ENCODE results near the gene IL24.

IL24 gene

DNA sequence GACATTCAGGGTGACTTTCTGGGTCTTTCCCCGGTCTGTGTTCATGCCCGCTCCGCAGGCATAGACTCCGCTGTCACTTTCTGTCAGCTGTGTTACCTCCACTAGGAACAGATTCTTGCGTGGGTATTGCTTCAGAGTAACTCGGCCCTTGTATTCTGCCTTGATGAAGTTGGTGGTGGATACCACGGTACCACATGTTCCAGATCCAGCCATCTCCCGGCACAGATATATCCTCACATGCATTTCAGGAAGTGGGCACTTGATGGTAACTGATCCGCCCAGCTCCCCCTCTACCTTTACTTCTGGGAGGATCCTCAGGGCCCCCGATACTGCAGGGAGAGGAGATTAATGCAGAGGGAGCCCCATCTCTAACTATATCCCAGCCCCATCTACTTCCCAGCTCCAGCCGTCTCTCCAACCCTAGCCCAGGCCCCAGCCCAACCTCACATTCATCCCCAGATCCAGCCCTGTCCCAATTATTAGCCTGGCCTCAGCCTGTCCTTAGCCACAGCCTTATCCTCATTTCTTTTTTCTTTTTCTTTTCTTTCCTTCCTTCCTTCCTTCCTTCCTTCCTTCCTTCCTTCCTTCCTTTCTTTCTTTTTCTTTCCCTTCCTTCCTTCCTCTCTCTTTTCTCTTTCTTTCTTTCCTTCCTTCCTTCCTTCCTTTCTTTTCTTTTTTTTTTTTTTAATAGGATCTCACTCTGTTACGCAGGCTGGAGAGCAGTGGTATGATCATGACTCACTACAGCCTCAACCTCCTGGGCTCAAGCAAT is 16.7 kb downstream of the IL24 start:
- H3K27ac ChIP-seq: no peak overlapping the region
- TF ChIP-seq, protein P1, sequence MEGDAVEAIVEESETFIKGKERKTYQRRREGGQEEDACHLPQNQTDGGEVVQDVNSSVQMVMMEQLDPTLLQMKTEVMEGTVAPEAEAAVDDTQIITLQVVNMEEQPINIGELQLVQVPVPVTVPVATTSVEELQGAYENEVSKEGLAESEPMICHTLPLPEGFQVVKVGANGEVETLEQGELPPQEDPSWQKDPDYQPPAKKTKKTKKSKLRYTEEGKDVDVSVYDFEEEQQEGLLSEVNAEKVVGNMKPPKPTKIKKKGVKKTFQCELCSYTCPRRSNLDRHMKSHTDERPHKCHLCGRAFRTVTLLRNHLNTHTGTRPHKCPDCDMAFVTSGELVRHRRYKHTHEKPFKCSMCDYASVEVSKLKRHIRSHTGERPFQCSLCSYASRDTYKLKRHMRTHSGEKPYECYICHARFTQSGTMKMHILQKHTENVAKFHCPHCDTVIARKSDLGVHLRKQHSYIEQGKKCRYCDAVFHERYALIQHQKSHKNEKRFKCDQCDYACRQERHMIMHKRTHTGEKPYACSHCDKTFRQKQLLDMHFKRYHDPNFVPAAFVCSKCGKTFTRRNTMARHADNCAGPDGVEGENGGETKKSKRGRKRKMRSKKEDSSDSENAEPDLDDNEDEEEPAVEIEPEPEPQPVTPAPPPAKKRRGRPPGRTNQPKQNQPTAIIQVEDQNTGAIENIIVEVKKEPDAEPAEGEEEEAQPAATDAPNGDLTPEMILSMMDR (conservative IDR thresholded peaks at IDR 0.05): no peak
- no peak for TF ChIP-seq ZFX (IDR thresholded peaks at IDR 0.05)

GRCh38 chr1:206915030-206915735 is 17.9 kb downstream of the IL24 start:
- TF ChIP-seq ZFX (IDR thresholded peaks at IDR 0.05): no peak
- TF ChIP-seq, protein P1 (conservative IDR thresholded peaks at IDR 0.05): no peak
- no peak overlapping the region for H3K27ac ChIP-seq

DNA sequence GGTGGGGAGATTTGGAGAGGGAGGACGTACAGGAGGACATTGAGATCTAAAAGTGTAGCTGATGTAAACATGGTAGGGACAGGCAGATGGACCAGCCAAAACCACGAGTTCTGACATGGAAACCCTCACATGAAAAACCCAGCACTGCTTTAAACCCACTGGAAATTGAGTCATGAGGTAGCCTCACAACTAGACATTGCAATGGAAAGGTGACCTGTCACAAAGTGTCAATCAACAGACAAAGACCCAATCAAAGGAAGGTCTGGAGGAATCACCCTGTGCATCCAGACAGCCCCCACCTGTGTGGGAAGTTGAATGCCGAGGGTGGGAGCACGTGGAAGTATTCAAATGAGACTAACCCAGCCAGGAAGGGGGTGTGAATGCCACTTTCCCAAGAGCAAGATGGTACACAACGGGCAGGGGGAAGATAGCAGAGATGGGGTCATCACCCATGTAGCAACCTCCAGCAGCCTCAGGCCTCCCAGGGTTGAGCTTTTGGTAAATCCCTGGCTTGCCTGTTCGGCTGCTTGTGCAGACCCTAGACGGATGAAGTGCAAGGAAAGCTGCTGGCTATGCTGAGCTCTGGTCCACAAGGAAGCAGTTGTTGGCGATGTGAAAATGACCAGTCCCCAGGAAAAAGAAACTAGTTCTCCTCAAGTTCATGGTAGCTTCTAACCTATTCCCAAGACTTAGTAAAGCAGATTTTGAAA is 18.9 kb downstream of the IL24 start:
- TF ChIP-seq ZFX (IDR thresholded peaks at IDR 0.05): no peak
- TF ChIP-seq, protein P1 (conservative IDR thresholded peaks at IDR 0.05): no peak
- no peak overlapping the region for H3K27ac ChIP-seq

DNA sequence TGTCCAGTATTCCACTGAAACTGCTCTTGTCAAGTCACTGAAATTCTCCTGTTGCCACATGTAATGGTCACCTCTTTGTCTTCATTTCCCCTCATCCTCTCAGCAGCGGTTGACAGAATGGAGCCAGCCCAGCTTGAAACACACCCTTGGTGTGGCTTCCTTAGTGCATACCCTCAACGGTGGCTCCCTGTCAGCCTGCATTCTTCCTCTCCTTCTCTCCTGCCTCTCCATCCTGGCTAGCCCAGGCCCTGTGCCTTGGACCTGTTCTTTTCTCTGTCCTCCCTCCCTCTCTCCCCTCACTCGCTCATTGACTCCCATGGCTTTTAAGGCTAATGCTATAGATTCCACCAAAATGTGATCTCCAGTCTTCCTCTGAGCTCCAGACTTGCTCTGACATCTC is 20.8 kb downstream of the IL24 start:
- no peak overlapping the region for H3K27ac ChIP-seq
- no peak for TF ChIP-seq ZFX (IDR thresholded peaks at IDR 0.05)
- TF ChIP-seq, protein P1 (conservative IDR thresholded peaks at IDR 0.05): no peak

GRCh38 chr1:206921772-206922265 is 24.6 kb downstream of the IL24 start, which contains the start of gene FCMR:
TSS of gene FCMR (minus strand) at chr1:206921941. CDS start at chr1:206921854, 87 bp downstream.
- TF ChIP-seq ZFX (IDR thresholded peaks at IDR 0.05): no peak
- TF ChIP-seq, protein P1 (conservative IDR thresholded peaks at IDR 0.05): no peak
- no peak within 1 kb of the TSS for H3K27ac ChIP-seq

GRCh38 chr1:206922524-206922923 is 25.3 kb downstream of the IL24 start:
- TF ChIP-seq, protein P1 (conservative IDR thresholded peaks at IDR 0.05): no peak
- TF ChIP-seq ZFX (IDR thresholded peaks at IDR 0.05): no peak
- no peak overlapping the region for H3K27ac ChIP-seq
